Ammon's horn (tissue), 1 donor: ENCODE measurements around the gene UBR2.
A peak's percentile ranks its signal among the peaks of the same experiment; 100 is the strongest.
"Not testable (repeated sequence)": the region's sequence is repeated elsewhere in the genome, so short reads cannot be mapped to it uniquely, and the experiment has no call there.

Source experiments
- DNase-seq: peaks from one replicate; pipeline ENCODE4 v3.0.0-alpha.2; 2016; ENCODE audit warnings: low spot score

Gene UBR2

GRCh38 chr6:42618686-42619085 is 54.9 kb downstream of the UBR2 start:
- peak; percentile 25 for DNase-seq

GRCh38 chr6:42619963-42620362 is 56.1 kb downstream of the UBR2 start:
- DNase-seq: no peak

- no peak for DNase-seq
Measured at GRCh38 chr6:42624601-42625000, 60.8 kb downstream of the UBR2 start.

- DNase-seq: no peak
Measured at GRCh38 chr6:42627044-42627443, 63.2 kb downstream of the UBR2 start.

- no peak for DNase-seq
Measured at GRCh38 chr6:42627674-42628073, 63.8 kb downstream of the UBR2 start.

- no peak for DNase-seq
Measured at GRCh38 chr6:42628604-42629003, 64.8 kb downstream of the UBR2 start.

- no peak for DNase-seq
Measured at GRCh38 chr6:42629845-42630244, 66.0 kb downstream of the UBR2 start.

GRCh38 chr6:42637681-42638080 is 73.9 kb downstream of the UBR2 start:
- no peak for DNase-seq

- DNase-seq: no peak
Measured at GRCh38 chr6:42642794-42643193, 79.0 kb downstream of the UBR2 start.

- DNase-seq: no peak
Measured at GRCh38 chr6:42644211-42644610, 80.4 kb downstream of the UBR2 start.

- no peak for DNase-seq
Measured at GRCh38 chr6:42652024-42652746, 88.4 kb downstream of the UBR2 start.

GRCh38 chr6:42653851-42654250 is 90.0 kb downstream of the UBR2 start:
- DNase-seq: no peak

- no peak for DNase-seq
Measured at GRCh38 chr6:42659806-42660205, 96.0 kb downstream of the UBR2 start.

GRCh38 chr6:42661540-42662153 is 97.8 kb downstream of the UBR2 start:
- DNase-seq: peak; percentile 78

- no peak for DNase-seq
Measured at GRCh38 chr6:42664718-42665117, 100.9 kb downstream of the UBR2 start.

GRCh38 chr6:42674368-42674767 is 110.5 kb downstream of the UBR2 start:
- DNase-seq: not testable (repeated sequence)

- DNase-seq: no peak
Measured at GRCh38 chr6:42674780-42675179, 111.0 kb downstream of the UBR2 start.

- DNase-seq: no peak
Measured at GRCh38 chr6:42679358-42679757, 115.5 kb downstream of the UBR2 start.

- DNase-seq: no peak
Measured at GRCh38 chr6:42688281-42688680, 124.5 kb downstream of the UBR2 start.

GRCh38 chr6:42689371-42689770 is 125.5 kb downstream of the UBR2 start:
- DNase-seq: no peak

GRCh38 chr6:42690151-42690702 is 126.4 kb downstream of the UBR2 start:
- peak; percentile 22 for DNase-seq

- no peak for DNase-seq
Measured at GRCh38 chr6:42690872-42691271, 127.0 kb downstream of the UBR2 start.

GRCh38 chr6:42692137-42692911 is 128.5 kb downstream of the UBR2 start:
- DNase-seq: no peak
